SU-DHL-6 (cell line): ENCODE results near the gene ERMN.

ENCODE experiments used
- EZH2phosphoT487 ChIP-seq: fragments of 200-600 bp; sonication (generic), shearing (Covaris generic); conservative IDR thresholded peaks from 2 replicates; pipeline ENCODE4 v1.6.1; 2018; ENCODE audit warnings: mild to moderate bottlenecking, antibody characterized with exemption, low read length, moderate library complexity, mixed read lengths
- TF ChIP-seq, protein P1 (sequence below): fragments of 200-600 bp; sonication (generic); IDR thresholded peaks from one replicate; pipeline ENCODE4 v1.5.1; 2017; ENCODE audit warnings: antibody characterized with exemption, mild to moderate bottlenecking, low read length, moderate library complexity; ENCODE audit not compliant: insufficient read depth, poor library complexity, severe bottlenecking

DNA sequence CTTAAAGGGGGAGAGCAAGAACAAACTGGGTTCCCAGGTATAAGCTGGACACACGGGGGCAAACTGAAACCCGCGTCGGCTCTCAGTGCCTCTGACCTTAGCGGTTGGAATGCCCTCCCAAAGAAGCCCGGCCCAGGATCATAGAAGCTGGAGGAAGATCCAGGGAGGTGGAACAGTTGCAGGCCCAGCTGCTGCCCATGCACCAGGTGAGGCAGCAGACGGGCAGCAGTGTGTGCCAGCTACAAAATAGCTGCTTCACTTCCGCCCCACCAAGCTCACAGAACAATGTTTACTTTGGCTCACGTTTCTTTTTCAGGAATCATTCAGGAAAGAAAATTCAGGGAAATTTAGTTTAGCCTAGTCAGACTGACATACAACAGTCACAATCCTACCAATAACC, 3.9 kb upstream of the ERMN start:
- TF ChIP-seq, protein P1, sequence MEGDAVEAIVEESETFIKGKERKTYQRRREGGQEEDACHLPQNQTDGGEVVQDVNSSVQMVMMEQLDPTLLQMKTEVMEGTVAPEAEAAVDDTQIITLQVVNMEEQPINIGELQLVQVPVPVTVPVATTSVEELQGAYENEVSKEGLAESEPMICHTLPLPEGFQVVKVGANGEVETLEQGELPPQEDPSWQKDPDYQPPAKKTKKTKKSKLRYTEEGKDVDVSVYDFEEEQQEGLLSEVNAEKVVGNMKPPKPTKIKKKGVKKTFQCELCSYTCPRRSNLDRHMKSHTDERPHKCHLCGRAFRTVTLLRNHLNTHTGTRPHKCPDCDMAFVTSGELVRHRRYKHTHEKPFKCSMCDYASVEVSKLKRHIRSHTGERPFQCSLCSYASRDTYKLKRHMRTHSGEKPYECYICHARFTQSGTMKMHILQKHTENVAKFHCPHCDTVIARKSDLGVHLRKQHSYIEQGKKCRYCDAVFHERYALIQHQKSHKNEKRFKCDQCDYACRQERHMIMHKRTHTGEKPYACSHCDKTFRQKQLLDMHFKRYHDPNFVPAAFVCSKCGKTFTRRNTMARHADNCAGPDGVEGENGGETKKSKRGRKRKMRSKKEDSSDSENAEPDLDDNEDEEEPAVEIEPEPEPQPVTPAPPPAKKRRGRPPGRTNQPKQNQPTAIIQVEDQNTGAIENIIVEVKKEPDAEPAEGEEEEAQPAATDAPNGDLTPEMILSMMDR, result no peak
- no peak for TF ChIP-seq EZH2phosphoT487
